HepG2 (cell line): ENCODE results near the gene CCL22. TPM values are rescaled to one million over a fixed set of nuclear protein-coding genes. Genes with fewer than 3 reads are reported as not detected.
A peak's percentile ranks its signal among the peaks of the same experiment; 100 is the strongest.

ENCODE experiments used
- CCAR2 ChIP-seq: fragments of 200-400 bp; formaldehyde crosslinking; optimal IDR thresholded peaks from 2 replicates; pipeline ENCODE3; 2018; ENCODE audit warnings: low read depth, mild to moderate bottlenecking, low read length, moderate library complexity
- CEBPG ChIP-seq: IDR thresholded peaks from 2 replicates; pipeline ENCODE4 v1.6.1; 2016
- GPBP1L1 ChIP-seq: sonication (generic); formaldehyde crosslinking; IDR thresholded peaks from 2 replicates; pipeline ENCODE4 v1.5.0; 2020; ENCODE audit warnings: mild to moderate bottlenecking, missing genetic modification reagents
- HCFC1 ChIP-seq: fragments of 150-350 bp; IDR thresholded peaks from 2 replicates; pipeline ENCODE4 v1.6.1; 2014; ENCODE audit warnings: low read depth, low read length
- HHEX ChIP-seq: IDR thresholded peaks from 2 replicates; pipeline ENCODE4 v1.6.1; 2016; ENCODE audit warnings: control low read depth
- HOXD1 ChIP-seq: sonication (generic); formaldehyde crosslinking; IDR thresholded peaks from 2 replicates; pipeline ENCODE4 v1.5.0; 2020; ENCODE audit warnings: missing genetic modification reagents
- KLF13 ChIP-seq: sonication (generic); formaldehyde crosslinking; IDR thresholded peaks from 2 replicates; pipeline ENCODE4 v1.4.0; 2020; ENCODE audit warnings: mild to moderate bottlenecking, missing genetic modification reagents
- MAFG ChIP-seq: sonication (generic); formaldehyde crosslinking; IDR thresholded peaks from 2 replicates; pipeline ENCODE4 v1.5.1; 2020; ENCODE audit warnings: mild to moderate bottlenecking, missing genetic modification reagents
- NFATC3 ChIP-seq: sonication (generic); formaldehyde crosslinking; IDR thresholded peaks from 2 replicates; pipeline ENCODE4 v1.5.1; 2020; ENCODE audit warnings: mild to moderate bottlenecking, missing genetic modification reagents
- SIX4 ChIP-seq: sonication (generic); formaldehyde crosslinking; IDR thresholded peaks from 2 replicates; pipeline ENCODE4 v1.4.0; 2020; ENCODE audit warnings: missing genetic modification reagents
- XBP1 ChIP-seq: sonication (generic); formaldehyde crosslinking; IDR thresholded peaks from 2 replicates; pipeline ENCODE4 v1.5.0; 2020; ENCODE audit warnings: missing genetic modification reagents
- YEATS4 ChIP-seq: sonication (generic); formaldehyde crosslinking; IDR thresholded peaks from 2 replicates; pipeline ENCODE4 v1.4.0; 2020; ENCODE audit warnings: missing genetic modification reagents, borderline replicate concordance
- ZBTB1 ChIP-seq: sonication (generic); formaldehyde crosslinking; IDR thresholded peaks from 2 replicates; pipeline ENCODE4 v1.4.0; 2020; ENCODE audit warnings: missing genetic modification reagents, borderline replicate concordance
- ZC3H13 ChIP-seq: sonication (generic); formaldehyde crosslinking; IDR thresholded peaks from 2 replicates; pipeline ENCODE4 v1.8.1; 2023; ENCODE audit warnings: mild to moderate bottlenecking, missing genetic modification reagents, moderate library complexity
- ZFYVE20 ChIP-seq: sonication (generic); formaldehyde crosslinking; IDR thresholded peaks from 2 replicates; pipeline ENCODE4 v1.8.0; 2023; ENCODE audit warnings: low read depth, mild to moderate bottlenecking, moderate library complexity, missing genetic modification reagents, borderline replicate concordance
- ZKSCAN8 ChIP-seq: IDR thresholded peaks from 2 replicates; pipeline ENCODE4 v1.6.1; 2016; ENCODE audit warnings: borderline replicate concordance, missing genetic modification reagents, missing compliant biosample characterization
- ZNF263 ChIP-seq: sonication (generic); formaldehyde crosslinking; IDR thresholded peaks from 2 replicates; pipeline ENCODE4 v1.4.0; 2020; ENCODE audit warnings: missing genetic modification reagents
- ZNF333 ChIP-seq: sonication (generic); formaldehyde crosslinking; IDR thresholded peaks from 2 replicates; pipeline ENCODE4 v1.4.0; 2020; ENCODE audit warnings: mild to moderate bottlenecking, missing genetic modification reagents, borderline replicate concordance
- ZNF343 ChIP-seq: sonication (generic); formaldehyde crosslinking; IDR thresholded peaks from 2 replicates; pipeline ENCODE4 v1.4.0; 2020; ENCODE audit warnings: mild to moderate bottlenecking, missing genetic modification reagents
- ZNF407 ChIP-seq: sonication (generic); formaldehyde crosslinking; IDR thresholded peaks from one replicate; pipeline ENCODE4 v1.5.1; 2020; ENCODE audit warnings: mild to moderate bottlenecking, missing genetic modification reagents; ENCODE audit errors: not compliant biosample characterization
- ZNF496 ChIP-seq: sonication (generic); formaldehyde crosslinking; IDR thresholded peaks from 2 replicates; pipeline ENCODE4 v1.8.1; 2023; ENCODE audit warnings: mild to moderate bottlenecking, moderate library complexity, missing genetic modification reagents; ENCODE audit not compliant: insufficient replicate concordance
- ZNF546 ChIP-seq: sonication (generic); formaldehyde crosslinking; conservative IDR thresholded peaks from 2 replicates; pipeline ENCODE4 v1.8.1; 2023; ENCODE audit warnings: mild to moderate bottlenecking, missing genetic modification reagents
- ZNF782 ChIP-seq: sonication (generic); formaldehyde crosslinking; IDR thresholded peaks from 2 replicates; pipeline ENCODE4 v1.4.0; 2020; ENCODE audit warnings: missing genetic modification reagents, mild to moderate bottlenecking, borderline replicate concordance
- polyA plus RNA-seq, 8 experiments: library from polyadenylated mRNA; depleted of rRNA in 3 of 8; stranded (reverse) in 7 of 8; unstranded in 1 of 8; fragments of >200 nt; fragmentation: Illumina TruSeq in 4 of 8; extraction: Trizol in 4 of 8; gene quantifications; 2 replicates each; pipeline versions ENCODE4 v1.2.1 to v1.2.3, GENCODE V29; 2011 to 2016; ENCODE audit warnings: low read depth in 4 of 8, missing spikeins in 1 of 8, mixed read lengths in 1 of 8; ENCODE audit not compliant: insufficient read depth in 1 of 8
- total RNA-seq, 5 experiments: library from RNA; depleted of rRNA; stranded (reverse); fragments of >200 nt; fragmentation: Illumina TruSeq; extraction: Trizol; gene quantifications; 2 replicates each; pipeline ENCODE4 v1.2.3, GENCODE V29; 2016; ENCODE audit warnings: low read depth in 1 of 5

Gene CCL22
- total and polyA plus RNA-seq, 2 of the 13 experiments (the other 11 are each of a cell fraction or from before 2014, with no cell fraction given) = not detected

GRCh38 chr16:57384248-57385070 lies 25.9 kb downstream of the CCL22 start (continued):
- TF ChIP-seq ZNF782 (CRISPR knock-in tag) = no peak
- peak; percentile 19; the same call in 1 of the 2 replicates for TF ChIP-seq ZNF343
- no peak for TF ChIP-seq HOXD1
- no peak for TF ChIP-seq ZBTB1 (CRISPR knock-in tag)
- peak; percentile 95 for TF ChIP-seq ZC3H13
- TF ChIP-seq ZNF333 (CRISPR knock-in tag) = peak; percentile 81
- no peak for TF ChIP-seq NFATC3 (CRISPR knock-in tag)
- TF ChIP-seq ZKSCAN8 (CRISPR knock-in tag) = no peak; the same call in 1 of the 2 replicates
- TF ChIP-seq HHEX (CRISPR knock-in tag) = no peak
- TF ChIP-seq ZNF263 (CRISPR knock-in tag) = no peak
- no peak for TF ChIP-seq ZNF407
- TF ChIP-seq ZNF546 (CRISPR knock-in tag) = no peak
- no peak for TF ChIP-seq ZNF496 (CRISPR knock-in tag)
- no peak for TF ChIP-seq SIX4 (CRISPR knock-in tag)
- TF ChIP-seq HCFC1 = no peak
- TF ChIP-seq CEBPG (CRISPR knock-in tag) = no peak
- TF ChIP-seq ZFYVE20 (CRISPR knock-in tag) = no peak
- TF ChIP-seq MAFG (CRISPR knock-in tag) = no peak
- TF ChIP-seq KLF13 (CRISPR knock-in tag) = no peak
- TF ChIP-seq YEATS4 = no peak
- TF ChIP-seq GPBP1L1 (CRISPR knock-in tag) = no peak
- no peak for TF ChIP-seq XBP1 (CRISPR knock-in tag)
- no peak for TF ChIP-seq CCAR2
